ENCODE measurements around the gene ASTN2.

ASTN2 gene

GRCh38 chr9:116566677-116567488 lies 848.0 kb downstream of the ASTN2 start:
- H3K27ac ChIP-seq: no peak overlapping the region
- no peak overlapping the region for H3K4me3 ChIP-seq
- intact Hi-C loops (cut with DNase I; ENCODE audit: low total_unique reads): no loop called here

GRCh38 chr9:116565986-116566385 lies 848.9 kb downstream of the ASTN2 start:
- no peak for TF ChIP-seq CTCF (IDR thresholded peaks at IDR 0.05)
- Histone ChIP-seq H3K4me1 (no peaks in the 10 kb centered on the region), H3K9me3 (no peaks in the 10 kb centered on the region), H3K36me3 (no peaks in the 10 kb centered on the region), H3K27ac (no peak overlapping the region), H3K27me3 (no peaks in the 10 kb centered on the region), H3K4me3 (no peak overlapping the region)
- no peak for DNase-seq
- intact Hi-C loops (cut with DNase I; ENCODE audit: low total_unique reads): no loop called here

More at GRCh38 chr9:116566677-116567488, 848.0 kb downstream of the ASTN2 start:
- no peak for DNase-seq
- Histone ChIP-seq H3K4me1 (peaks cover 0 to 2% (median under 1%) of the 10 kb centered on the region in 4 donors), H3K27me3 (no peaks in the 10 kb centered on the region), H3K9me3 (no peaks in the 10 kb centered on the region), H3K36me3 (no peaks in the 10 kb centered on the region)
- no peak for TF ChIP-seq CTCF (IDR thresholded peaks at IDR 0.05)

GRCh38 chr9:116564266-116564793 lies 850.5 kb downstream of the ASTN2 start:
- Histone ChIP-seq H3K9me3 (no peaks in the 10 kb centered on the region), H3K36me3 (no peaks in the 10 kb centered on the region), H3K4me3 (no peak overlapping the region), H3K27ac (no peak overlapping the region), H3K27me3 (no peaks in the 10 kb centered on the region), H3K4me1 (no peaks in the 10 kb centered on the region)
- no peak for DNase-seq
- no peak for TF ChIP-seq CTCF (IDR thresholded peaks at IDR 0.05)
- intact Hi-C loops (cut with DNase I; ENCODE audit: low total_unique reads): no loop called here

GRCh38 chr9:116558818-116559540 lies 855.9 kb downstream of the ASTN2 start:
- DNase-seq: no peak
- no peak overlapping the region for H3K27ac ChIP-seq
- H3K36me3 ChIP-seq: no peaks in the 10 kb centered on the region
- intact Hi-C loops (cut with DNase I; ENCODE audit: low total_unique reads): no loop called here
- TF ChIP-seq CTCF (IDR thresholded peaks at IDR 0.05): no peak
- no peak overlapping the region for H3K4me3 ChIP-seq
- H3K4me1 ChIP-seq: no peaks in the 10 kb centered on the region
- no peaks in the 10 kb centered on the region for H3K27me3 ChIP-seq
- H3K9me3 ChIP-seq: no peaks in the 10 kb centered on the region

GRCh38 chr9:116558035-116558434 lies 856.8 kb downstream of the ASTN2 start:
- intact Hi-C loops (cut with DNase I; ENCODE audit: low total_unique reads): no loop called here
- DNase-seq: no peak
- no peak for TF ChIP-seq CTCF (IDR thresholded peaks at IDR 0.05)

More at GRCh38 chr9:116558035-116558434, 856.8 kb downstream of the ASTN2 start:
- H3K36me3 ChIP-seq: no peaks in the 10 kb centered on the region
- H3K9me3 ChIP-seq: no peaks in the 10 kb centered on the region
- H3K27me3 ChIP-seq: no peaks in the 10 kb centered on the region
- no peak overlapping the region for H3K4me3 ChIP-seq
- no peak overlapping the region for H3K27ac ChIP-seq
- H3K4me1 ChIP-seq: no peaks in the 10 kb centered on the region
